ENCODE measurements around the gene SLC25A31. TPM values are rescaled to one million over a fixed set of nuclear protein-coding genes. Genes with fewer than 3 reads are reported as not detected.

SLC25A31 gene
- total RNA-seq, 1 donor from 2014 or later, result not detected

GRCh38 chr4:127737295-127737694 lies 7.1 kb downstream of the SLC25A31 start:
- H3K36me3 ChIP-seq, result no peaks in the 10 kb centered on the region
- H3K9me3 ChIP-seq, result no peaks in the 10 kb centered on the region
- no peak for DNase-seq
- ATAC-seq, result no peak
- no peak overlapping the region for H3K4me3 ChIP-seq
- no peak for TF ChIP-seq CTCF (IDR thresholded peaks at IDR 0.05)
- H3K4me1 ChIP-seq, result no peaks in the 10 kb centered on the region
- intact Hi-C loops (cut with DNase I), result no loop called here
- no peaks in the 10 kb centered on the region for H3K27me3 ChIP-seq (ENCODE audit: low read depth)
- no peak overlapping the region for H3K27ac ChIP-seq

- Histone ChIP-seq H3K27ac (no peak overlapping the region), H3K4me1 (no peaks in the 10 kb centered on the region), H3K36me3 (no peaks in the 10 kb centered on the region), H3K9me3 (no peaks in the 10 kb centered on the region), H3K27me3 (ENCODE audit: low read depth) (no peaks in the 10 kb centered on the region), H3K4me3 (no peak overlapping the region)
- intact Hi-C loops (cut with DNase I), result no loop called here
- no peak for DNase-seq
- ATAC-seq, result no peak
- no peak for TF ChIP-seq CTCF (IDR thresholded peaks at IDR 0.05)
Observed at GRCh38 chr4:127741247-127741646, 11.0 kb downstream of the SLC25A31 start.

- H3K27me3 ChIP-seq (ENCODE audit: low read depth), result no peaks in the 10 kb centered on the region
- no peak for ATAC-seq
- H3K36me3 ChIP-seq, result no peaks in the 10 kb centered on the region
- no peak overlapping the region for H3K4me3 ChIP-seq
- H3K27ac ChIP-seq, result no peak overlapping the region
- no peak for DNase-seq
- intact Hi-C loops (cut with DNase I), result no loop called here
- no peak for TF ChIP-seq CTCF (IDR thresholded peaks at IDR 0.05)
- no peaks in the 10 kb centered on the region for H3K9me3 ChIP-seq
- H3K4me1 ChIP-seq, result no peaks in the 10 kb centered on the region
Observed at GRCh38 chr4:127747883-127748282, 17.7 kb downstream of the SLC25A31 start.

- no peaks in the 10 kb centered on the region for H3K36me3 ChIP-seq
- H3K27me3 ChIP-seq (ENCODE audit: low read depth), result no peaks in the 10 kb centered on the region
- no peak overlapping the region for H3K4me3 ChIP-seq
- intact Hi-C loops (cut with DNase I), result no loop called here
- H3K27ac ChIP-seq, result no peak overlapping the region
- no peaks in the 10 kb centered on the region for H3K9me3 ChIP-seq
- DNase-seq (no peak), ATAC-seq (no peak)
- H3K4me1 ChIP-seq, result no peaks in the 10 kb centered on the region
- TF ChIP-seq CTCF (IDR thresholded peaks at IDR 0.05), result no peak
Observed at GRCh38 chr4:127748957-127749356, 18.8 kb downstream of the SLC25A31 start.

GRCh38 chr4:127756906-127757305 lies 26.7 kb downstream of the SLC25A31 start:
- Histone ChIP-seq H3K4me1 (no peaks in the 10 kb centered on the region), H3K27me3 (ENCODE audit: low read depth) (no peaks in the 10 kb centered on the region), H3K27ac (no peak overlapping the region), H3K4me3 (no peak overlapping the region), H3K36me3 (no peaks in the 10 kb centered on the region), H3K9me3 (no peaks in the 10 kb centered on the region)
- ATAC-seq, result no peak
- intact Hi-C loops (cut with DNase I), result no loop called here
- no peak for TF ChIP-seq CTCF (IDR thresholded peaks at IDR 0.05)
- DNase-seq, result no peak

All from lower lobe of right lung (tissue), 2 donors.